Measurements from ENCODE around the gene PKN1.

Gene PKN1

GRCh38 chr19:14406645-14407401, 26.3 kb upstream of the PKN1 start:
- ChIA-PET POLR2A (interaction anchor here (0.5 to 2.4 kb wide), 5 partner anchors 8 to 1503 kb away, joined by 3 to 7 read pairs (median 6); partner anchors contain the start of gene DNAJB1), CTCF (interaction anchor here (0.6 to 2.9 kb wide), 23 partner anchors 8 to 270 kb away, joined by 3 to 17 read pairs (median 6); partner anchors contain the start of genes ADGRE5, ASF1B, DDX39A and PKN1)
- TF ChIP-seq, protein P1, sequence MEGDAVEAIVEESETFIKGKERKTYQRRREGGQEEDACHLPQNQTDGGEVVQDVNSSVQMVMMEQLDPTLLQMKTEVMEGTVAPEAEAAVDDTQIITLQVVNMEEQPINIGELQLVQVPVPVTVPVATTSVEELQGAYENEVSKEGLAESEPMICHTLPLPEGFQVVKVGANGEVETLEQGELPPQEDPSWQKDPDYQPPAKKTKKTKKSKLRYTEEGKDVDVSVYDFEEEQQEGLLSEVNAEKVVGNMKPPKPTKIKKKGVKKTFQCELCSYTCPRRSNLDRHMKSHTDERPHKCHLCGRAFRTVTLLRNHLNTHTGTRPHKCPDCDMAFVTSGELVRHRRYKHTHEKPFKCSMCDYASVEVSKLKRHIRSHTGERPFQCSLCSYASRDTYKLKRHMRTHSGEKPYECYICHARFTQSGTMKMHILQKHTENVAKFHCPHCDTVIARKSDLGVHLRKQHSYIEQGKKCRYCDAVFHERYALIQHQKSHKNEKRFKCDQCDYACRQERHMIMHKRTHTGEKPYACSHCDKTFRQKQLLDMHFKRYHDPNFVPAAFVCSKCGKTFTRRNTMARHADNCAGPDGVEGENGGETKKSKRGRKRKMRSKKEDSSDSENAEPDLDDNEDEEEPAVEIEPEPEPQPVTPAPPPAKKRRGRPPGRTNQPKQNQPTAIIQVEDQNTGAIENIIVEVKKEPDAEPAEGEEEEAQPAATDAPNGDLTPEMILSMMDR (IDR thresholded peaks at IDR 0.05; ENCODE audit: control extremely low read depth, extremely low read depth, low read depth, missing control alignments): no peak
- no peak for DNase-seq (ENCODE audit: extremely low spot score)

GRCh38 chr19:14407605-14408484, 25.3 kb upstream of the PKN1 start:
- TF ChIP-seq, protein P1 (IDR thresholded peaks at IDR 0.05; ENCODE audit: control extremely low read depth, extremely low read depth, low read depth, missing control alignments): no peak
- DNase-seq (ENCODE audit: extremely low spot score): no peak
- CTCF ChIA-PET: interaction anchor here (2.0 to 2.5 kb wide), 3 partner anchors 9 to 26 kb away, joined by 9 to 11 read pairs (median 11); partner anchors contain the start of genes ADGRE5 and PKN1
- POLR2A ChIA-PET: interaction anchor here (0.6 kb wide), 1 partner anchor 14 kb away, joined by 4 read pairs; no protein-coding TSS in a partner anchor

- POLR2A ChIA-PET: no interaction called here
- DNase-seq (ENCODE audit: extremely low spot score): no peak
- TF ChIP-seq, protein P1 (IDR thresholded peaks at IDR 0.05; ENCODE audit: control extremely low read depth, extremely low read depth, low read depth, missing control alignments): no peak
- CTCF ChIA-PET: no interaction called here
Observed at GRCh38 chr19:14408491-14409145, 24.5 kb upstream of the PKN1 start.

DNA sequence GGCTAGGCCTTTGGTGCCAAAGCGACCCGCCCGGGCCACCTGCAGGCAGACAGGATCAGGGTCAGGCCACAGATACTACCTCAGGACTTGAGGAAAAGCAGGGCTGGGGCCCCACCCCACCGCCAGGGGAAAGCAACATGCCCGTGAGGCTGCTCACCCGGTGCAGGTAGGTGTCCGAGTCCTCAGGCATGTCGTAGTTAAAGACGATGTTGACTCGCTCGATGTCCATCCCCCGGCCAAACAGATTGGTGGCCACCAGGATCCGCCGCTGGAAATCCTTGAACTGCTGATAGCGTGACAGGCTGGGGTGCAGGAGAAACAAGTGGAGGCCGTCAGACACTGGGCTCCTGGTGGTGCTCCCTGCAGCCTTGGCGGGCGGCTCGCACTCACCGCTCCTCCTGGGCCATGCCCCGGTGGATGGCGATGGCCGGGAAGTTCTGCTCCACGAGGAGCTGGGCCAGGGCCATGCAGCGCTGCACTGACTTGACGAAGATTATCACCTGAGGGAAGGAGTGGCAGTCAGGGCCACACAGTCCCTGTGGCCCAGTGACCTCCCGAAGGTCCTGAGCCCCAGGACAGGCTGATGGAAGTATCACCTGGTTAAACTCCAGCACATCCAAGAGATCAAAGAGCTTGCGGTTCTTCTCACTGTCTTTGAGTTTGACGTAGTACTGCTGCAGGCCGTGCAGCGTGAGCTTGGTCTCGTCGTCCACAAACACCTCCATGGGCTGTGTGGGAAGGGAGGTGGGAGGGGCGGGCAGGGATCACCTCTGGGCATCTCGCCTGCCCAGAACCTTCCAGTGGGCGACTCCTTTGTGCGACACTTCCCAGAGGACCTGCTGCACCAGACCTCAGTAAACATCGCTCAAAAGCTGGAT, 23.7 kb upstream of the PKN1 start:
- DNase-seq (ENCODE audit: extremely low spot score): no peak
- TF ChIP-seq, protein P1 (IDR thresholded peaks at IDR 0.05; ENCODE audit: control extremely low read depth, extremely low read depth, low read depth, missing control alignments): no peak
- ChIA-PET POLR2A (interaction anchor here (0.5 to 0.6 kb wide), 2 partner anchors 91 to 178 kb away, joined by 7 read pairs; no protein-coding TSS in a partner anchor), CTCF (interaction anchor here (0.7 to 1.4 kb wide), 2 partner anchors 26 to 72 kb away, joined by 3 to 4 read pairs; no protein-coding TSS in a partner anchor)

GRCh38 chr19:14410091-14411051, 22.7 kb upstream of the PKN1 start:
- ChIA-PET CTCF (interaction anchor here (0.7 to 1.4 kb wide), 2 partner anchors 27 to 71 kb away, joined by 3 to 4 read pairs; no protein-coding TSS in a partner anchor), POLR2A (interaction anchor here (0.5 to 0.6 kb wide), 2 partner anchors 90 to 179 kb away, joined by 7 read pairs; no protein-coding TSS in a partner anchor)
- DNase-seq (ENCODE audit: extremely low spot score): peak; percentile 5
- TF ChIP-seq, protein P1 (IDR thresholded peaks at IDR 0.05; ENCODE audit: control extremely low read depth, extremely low read depth, low read depth, missing control alignments): no peak
